H1 (cell line): ENCODE results near the gene CYB561D2. TPM values are rescaled to one million over a fixed set of nuclear protein-coding genes. Genes with fewer than 3 reads are reported as not detected.

Source experiments
- CTCF ChIA-PET: fragments of 300-600 bp; sonication (Branson Sonifier 250); formaldehyde crosslinking; loops from one replicate; lab custom pipeline; 2021; ENCODE audit not compliant: partially characterized antibody; lab: Charles Lee
- POLR2A ChIA-PET: fragments of 300-600 bp; sonication (Branson Sonifier 250); formaldehyde crosslinking; loops from one replicate; lab custom pipeline; 2021; ENCODE audit warnings: inconsistent platforms; ENCODE audit not compliant: partially characterized antibody; lab: Charles Lee
- DNase-seq, 2 experiments: peaks; one replicate each; pipeline versions ENCODE4 v3.0.0 to v3.0.0-alpha.2; 2010 to 2022; ENCODE audit warnings: low spot score in 2 of 2, low read depth in 1 of 2, mixed read lengths in 1 of 2
- FAIRE-seq: peaks from 2 replicates; lab custom pipeline; 2011; peaks lifted over from hg19 to GRCh38; lab: Jason Lieb, UNC
- H2AFZ ChIP-seq: 2 replicates; pipeline ENCODE4 v1.8.1; 2012; ENCODE audit warnings: low read length, inconsistent platforms
- H2AK5ac ChIP-seq: 2 replicates; pipeline ENCODE4 v1.6.1; 2013; ENCODE audit warnings: low read depth, low read length
- H2BK120ac ChIP-seq: replicated peaks from 2 replicates; pipeline ENCODE3; 2013; ENCODE audit warnings: low read depth, low read length, inconsistent platforms
- H2BK12ac ChIP-seq: 2 replicates; pipeline ENCODE4 v1.6.1; 2013; ENCODE audit warnings: low read depth, low read length
- H2BK15ac ChIP-seq: 2 replicates; pipeline ENCODE4 v1.6.1; 2013; ENCODE audit warnings: low read length
- H2BK20ac ChIP-seq: 2 replicates; pipeline ENCODE4 v1.6.1; 2013; ENCODE audit warnings: low read length
- H2BK5ac ChIP-seq: 2 replicates; pipeline ENCODE4 v1.6.1; 2013; ENCODE audit warnings: low read depth, low read length
- H3K14ac ChIP-seq: 2 replicates; pipeline ENCODE4 v1.6.1; 2013; ENCODE audit warnings: inconsistent platforms; ENCODE audit not compliant: insufficient read length
- H3K18ac ChIP-seq: 2 replicates; pipeline ENCODE4 v1.6.1; 2013; ENCODE audit warnings: low read length; ENCODE audit errors: extremely low read depth
- H3K23ac ChIP-seq: 2 replicates; pipeline ENCODE4 v1.6.1; 2013; ENCODE audit warnings: inconsistent platforms; ENCODE audit not compliant: insufficient read length
- H3K23me2 ChIP-seq: 2 replicates; pipeline ENCODE4 v1.6.1; 2013; ENCODE audit warnings: low read depth, low read length
- H3K27ac ChIP-seq: 2 replicates; pipeline ENCODE4 v1.6.1; 2011; ENCODE audit warnings: low read depth, low read length, inconsistent platforms
- H3K27me3 ChIP-seq, 4 experiments: replicated peaks in 1 of 4; 1 replicate in 1 of 4; 2 replicates in 3 of 4; pipeline versions ENCODE4 v1.6.1 to v1.8.1; 2011 to 2013; ENCODE audit warnings: low read length in 3 of 4, mild to moderate bottlenecking in 3 of 4, inconsistent platforms in 2 of 4, mixed read lengths in 2 of 4, moderate library complexity in 1 of 4; ENCODE audit not compliant: control insufficient read depth in 3 of 4, insufficient read depth in 3 of 4; ENCODE audit errors: extremely low read depth in 1 of 4
- H3K36me3 ChIP-seq, 4 experiments: 2 replicates each; pipeline versions ENCODE4 v1.6.1 to v1.8.1; 2011 to 2013; ENCODE audit warnings: mild to moderate bottlenecking in 4 of 4, low read length in 3 of 4, moderate library complexity in 2 of 4, control low read depth in 1 of 4, inconsistent platforms in 1 of 4; ENCODE audit not compliant: insufficient read depth in 4 of 4, control insufficient read depth in 2 of 4
- H3K4ac ChIP-seq: replicated peaks from 2 replicates; pipeline ENCODE3; 2013; ENCODE audit warnings: low read length, low read depth, mixed read lengths, inconsistent platforms; ENCODE audit not compliant: insufficient read length
- H3K4me1 ChIP-seq, 4 experiments: replicated peaks in 1 of 4; 1 replicate in 1 of 4; 2 replicates in 3 of 4; pipeline versions ENCODE4 v1.6.1 to v1.8.1; 2011 to 2013; ENCODE audit warnings: low read length in 3 of 4, inconsistent platforms in 2 of 4, mixed read lengths in 1 of 4; ENCODE audit not compliant: insufficient read depth in 4 of 4, control insufficient read depth in 3 of 4
- H3K4me2 ChIP-seq, 2 experiments: 2 replicates each; pipeline versions ENCODE4 v1.6.1 to v1.8.1; 2011 to 2013; ENCODE audit warnings: low read depth in 2 of 2, low read length in 2 of 2, control low read depth in 1 of 2, inconsistent platforms in 1 of 2, mild to moderate bottlenecking in 1 of 2; ENCODE audit not compliant: insufficient read depth in 1 of 2
- H3K4me3 ChIP-seq, 4 experiments: fragments of 200-600, 300-600 bp in 1 of 4; sonication (generic), shearing (Covaris generic), sonication (Bioruptor Twin) in 1 of 4; 2 replicates each; pipeline versions ENCODE4 v1.5.1 to v1.8.1; 2011 to 2016; ENCODE audit warnings: low read length in 4 of 4, low read depth in 3 of 4, control low read depth in 2 of 4, inconsistent platforms in 2 of 4, mild to moderate bottlenecking in 2 of 4, mixed read lengths in 1 of 4, moderate library complexity in 1 of 4; ENCODE audit not compliant: insufficient read depth in 2 of 4; ENCODE audit errors: extremely low read depth in 1 of 4
- H3K56ac ChIP-seq: replicated peaks from 2 replicates; pipeline ENCODE3; 2013; ENCODE audit warnings: low read depth, mild to moderate bottlenecking, mixed read lengths, low read length, inconsistent platforms; ENCODE audit not compliant: insufficient read length
- H3K79me1 ChIP-seq: 2 replicates; pipeline ENCODE4 v1.6.1; 2013; ENCODE audit warnings: low read depth, low read length, control low read depth
- H3K79me2 ChIP-seq, 2 experiments: 2 replicates each; pipeline versions ENCODE4 v1.6.1 to v1.8.1; 2012 to 2013; ENCODE audit warnings: low read length in 2 of 2, mild to moderate bottlenecking in 2 of 2, inconsistent platforms in 1 of 2; ENCODE audit not compliant: insufficient read depth in 2 of 2, control insufficient read depth in 1 of 2
- H3K9ac ChIP-seq, 4 experiments: replicated peaks in 1 of 4; 1 replicate in 1 of 4; 2 replicates in 3 of 4; pipeline versions ENCODE4 v1.6.1 to v1.8.1; 2011 to 2013; ENCODE audit warnings: low read depth in 3 of 4, low read length in 3 of 4, control low read depth in 2 of 4, mild to moderate bottlenecking in 2 of 4, moderate library complexity in 2 of 4, inconsistent platforms in 1 of 4; ENCODE audit errors: extremely low read depth in 1 of 4
- H3K9me3 ChIP-seq, 2 experiments: 2 replicates each; pipeline versions ENCODE4 v1.6.1 to v1.8.1; 2012 to 2013; ENCODE audit warnings: mild to moderate bottlenecking in 2 of 2, moderate library complexity in 2 of 2, control low read depth in 1 of 2, inconsistent platforms in 1 of 2, low read depth in 1 of 2, low read length in 1 of 2, mixed read lengths in 1 of 2; ENCODE audit not compliant: insufficient read depth in 2 of 2
- H4K20me1 ChIP-seq, 2 experiments: replicated peaks in 1 of 2; 2 replicates each; pipeline versions ENCODE3 to v1.8.1; 2011 to 2013; ENCODE audit warnings: inconsistent platforms in 2 of 2, low read length in 2 of 2, mild to moderate bottlenecking in 1 of 2; ENCODE audit not compliant: insufficient read depth in 2 of 2, control insufficient read depth in 1 of 2
- H4K5ac ChIP-seq: 2 replicates; pipeline ENCODE4 v1.6.1; 2013; ENCODE audit warnings: low read length, low read depth, mixed read lengths, inconsistent platforms; ENCODE audit not compliant: insufficient read length
- H4K8ac ChIP-seq: 2 replicates; pipeline ENCODE4 v1.8.0; 2013; ENCODE audit warnings: mild to moderate bottlenecking, moderate library complexity, low read length, inconsistent platforms; ENCODE audit not compliant: insufficient read depth; ENCODE audit errors: extremely low read depth
- H4K91ac ChIP-seq: replicated peaks from 2 replicates; pipeline ENCODE3; 2013; ENCODE audit warnings: low read length, mixed read lengths, inconsistent platforms; ENCODE audit not compliant: insufficient read length
- CTCF ChIP-seq, 3 experiments: IDR thresholded peaks; 1 replicate in 2 of 3; 2 replicates in 1 of 3; pipeline versions ENCODE4 v1.5.1 to v1.6.1; 2011; ENCODE audit warnings: low read length in 3 of 3, mild to moderate bottlenecking in 3 of 3, inconsistent platforms in 2 of 3, low read depth in 1 of 3, moderate library complexity in 1 of 3; ENCODE audit not compliant: insufficient read depth in 1 of 3; ENCODE audit errors: control extremely low read depth in 1 of 3
- MAX ChIP-seq: IDR thresholded peaks from 2 replicates; pipeline ENCODE4 v1.6.1; 2012; ENCODE audit warnings: inconsistent platforms
- RAD21 ChIP-seq, 2 experiments: IDR thresholded peaks in 1 of 2; conservative IDR thresholded peaks in 1 of 2; 2 replicates each; pipeline ENCODE4 v1.6.1; 2011; ENCODE audit warnings: low read depth in 2 of 2, low read length in 2 of 2, improper control_type of control experiment in 1 of 2, inconsistent platforms in 1 of 2, mild to moderate bottlenecking in 1 of 2, moderate library complexity in 1 of 2
- SP2 ChIP-seq: IDR thresholded peaks from 2 replicates; pipeline ENCODE4 v1.6.1; 2012; ENCODE audit warnings: mild to moderate bottlenecking, low read length, inconsistent platforms
- WGBS, 2 experiments: shearing (Covaris generic) in 1 of 2; methylation state at CpG; one replicate each; pipeline versions ENCODE4 v1.1.6 to v1.1.7; 2013 to 2015; ENCODE audit warnings: low lambda C conversion rate in 2 of 2, mixed read lengths in 2 of 2, inconsistent platforms in 1 of 2, low coverage in 1 of 2, missing lambda C conversion rate in 1 of 2; ENCODE audit not compliant: insufficient replicate concordance in 2 of 2, insufficient coverage in 1 of 2, insufficient read length in 1 of 2; ENCODE audit errors: extremely low coverage in 1 of 2, missing lambda C conversion rate in 1 of 2; 5-methylcytosine and 5-hydroxymethylcytosine counted together
- polyA plus RNA-seq, 7 experiments: library from polyadenylated mRNA; depleted of rRNA in 3 of 7; stranded (reverse) in 5 of 7; unstranded in 2 of 7; fragments of >200 nt in 5 of 7; fragments of 200-250 nt in 2 of 7; gene quantifications; 1 replicate in 5 of 7; 2 replicates in 1 of 7; 4 replicates in 1 of 7; pipeline versions ENCODE4 v1.2.1 to v1.2.3, GENCODE V29; 2011 to 2013; ENCODE audit warnings: missing spikeins in 2 of 7, mixed read lengths in 2 of 7
- total RNA-seq: library from RNA; stranded (reverse); fragmentation: NEBNext Ultra II Directional; extraction: Animal tissue kit (Norgen Biotek cat#: 25700); gene quantifications from 2 replicates; pipeline ENCODE4 v1.2.1, GENCODE V29; 2021

CYB561D2 gene
- total and polyA plus RNA-seq, 2 of the 8 experiments (the other 6 are each of a cell fraction or from before 2014, with no cell fraction given) = 9.8 to 34.0 TPM

DNA sequence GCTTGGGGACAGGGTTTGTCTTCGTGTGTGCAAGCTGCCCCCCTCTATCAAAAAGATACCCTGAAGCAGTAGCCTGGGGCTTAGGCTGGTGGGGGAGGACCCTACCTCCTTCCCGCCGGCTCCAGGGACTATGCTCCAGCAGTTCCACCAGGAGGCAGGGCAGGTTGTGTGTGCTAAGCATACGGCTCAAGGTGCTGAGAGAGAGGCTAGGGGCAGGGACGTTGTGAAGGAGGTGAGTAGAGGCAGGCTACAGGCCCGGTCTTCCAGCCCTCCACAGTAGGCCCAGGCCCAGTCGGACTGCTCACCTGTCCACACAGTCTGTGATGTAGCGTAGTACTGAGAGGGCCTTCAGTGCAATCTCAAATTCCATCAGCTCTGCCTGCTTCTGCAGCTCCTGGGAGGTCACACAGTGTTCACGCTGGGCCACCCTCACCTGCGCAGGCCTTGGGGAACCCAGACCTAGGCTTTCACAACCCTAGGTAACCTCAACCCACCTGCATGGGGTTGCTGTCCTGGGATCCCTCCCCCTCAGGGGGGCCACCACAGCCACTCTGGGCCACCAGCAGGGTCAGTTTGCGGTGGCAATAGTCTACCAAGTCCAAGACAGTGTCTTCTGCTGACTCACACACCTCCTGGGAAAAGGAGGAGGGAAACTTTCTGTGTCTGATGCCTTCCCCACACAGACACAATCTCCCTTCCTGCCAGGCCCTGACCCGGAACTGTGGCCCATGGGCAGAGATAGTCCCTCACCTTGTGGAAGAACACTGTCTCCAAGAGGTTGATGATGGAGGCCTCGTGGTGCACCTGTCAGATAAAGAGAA, 7.6 kb upstream of the CYB561D2 start:
- H3K9ac ChIP-seq = no peak overlapping the region
- no peaks in the 10 kb centered on the region for H3K79me2 ChIP-seq
- H2BK120ac ChIP-seq = no peak overlapping the region
- H4K20me1 ChIP-seq = peaks cover 3% of the 10 kb centered on the region in 2 experiments
- H3K27me3 ChIP-seq = peaks cover 23 to 69% (median 56%) of the 10 kb centered on the region in 4 experiments
- peaks cover 15% of the 10 kb centered on the region; the same call in 1 of the 2 replicates for H3K23me2 ChIP-seq
- no peak overlapping the region for H3K4me2 ChIP-seq
- peak overlapping the region; percentile 29; the same call in 1 of the 2 replicates for H4K8ac ChIP-seq
- no peaks in the 10 kb centered on the region for H3K9me3 ChIP-seq
- H2BK20ac ChIP-seq = no peak overlapping the region
- H3K56ac ChIP-seq = no peak overlapping the region
- H2BK15ac ChIP-seq = no peak overlapping the region; the same call in 1 of the 2 replicates
- no peak overlapping the region for H3K14ac ChIP-seq
- H3K27ac ChIP-seq = no peak overlapping the region
- POLR2A ChIA-PET = interaction anchor here (1.0 kb wide), 2 partner anchors 11 to 21 kb away, joined by 3 read pairs; no protein-coding TSS in a partner anchor
- no peak overlapping the region; the same call in 1 of the 2 replicates for H2BK12ac ChIP-seq
- H2AK5ac ChIP-seq = no peak overlapping the region
- H2AFZ ChIP-seq = no peak overlapping the region
- TF ChIP-seq CTCF (IDR thresholded peaks at IDR 0.05; ENCODE audit: control extremely low read depth in 1 of 3, insufficient read depth in 1 of 3, low read depth in 1 of 3, low read length in 3 of 3) (peak in 2 of 3 experiments; percentile 64 to 73; a peak in 3 of 4 replicates), SP2 (no peak), MAX (peak; percentile 45; the same call in 1 of the 2 replicates), RAD21 (IDR thresholded peaks at IDR 0.05 in 1 of 2, conservative IDR thresholded peaks at IDR 0.05 in 1 of 2; ENCODE audit: low read depth in 2 of 2, low read length in 2 of 2) (peak; percentile 39 to 57)
- TF ChIP-seq, all 59 proteins: peak for 3
- Histone ChIP-seq H2BK5ac (no peak overlapping the region), H3K4me1 (peaks cover 0 to 16% (median 12%) of the 10 kb centered on the region in 4 experiments; a peak in 5 of 7 replicates), H3K4ac (no peak overlapping the region), H3K18ac (no peak overlapping the region), H3K79me1 (no peaks in the 10 kb centered on the region), H4K5ac (no peak overlapping the region), H3K23ac (no peak overlapping the region), H3K4me3 (no peak overlapping the region), H4K91ac (no peak overlapping the region), H3K36me3 (no peaks in the 10 kb centered on the region)
- CTCF ChIA-PET = interaction anchor here (0.8 to 10.0 kb wide), 10 partner anchors 11 to 209 kb away, joined by 3 to 84 read pairs (median 4); partner anchors contain the start of genes HYAL3 and NAA80
- no peak for FAIRE-seq
- WGBS, 2 experiments = 73% methylated on average over 13 of the region's 13 CpGs; no CpG with 5 or more reads in 1 of the 2 experiments
- DNase-seq = no peak
